Measurements from ENCODE around the gene CTNNA3.

- TF ChIP-seq CTCF (conservative IDR thresholded peaks at IDR 0.05 in 1 of 2, IDR thresholded peaks at IDR 0.05 in 1 of 2; ENCODE audit: extremely low read depth in 1 of 2, insufficient read depth in 1 of 2, low read depth in 1 of 2, low read length in 2 of 2) (no peak), EZH2 (IDR thresholded peaks at IDR 0.05; ENCODE audit: borderline replicate concordance, low read length) (no peak)
Observed at GRCh38 chr10:66258693-66259092, 1437.3 kb downstream of the CTNNA3 start.

All from mammary epithelial cell (primary cell).